ENCODE data around the gene ENAH.

Gene ENAH

GRCh38 chr1:225595452-225595851 lies 57.5 kb downstream of the ENAH start:
- H3K4me3 ChIP-seq (ENCODE audit: low read depth, low read length), result no peak overlapping the region
- no peak for DNase-seq (ENCODE audit: low read depth)
- TF ChIP-seq CTCF (IDR thresholded peaks at IDR 0.05; ENCODE audit: control insufficient read depth, extremely low read depth, insufficient read depth), result no peak

GRCh38 chr1:225593414-225593813 lies 59.5 kb downstream of the ENAH start:
- DNase-seq (ENCODE audit: low read depth), result no peak
- no peak overlapping the region for H3K4me3 ChIP-seq (ENCODE audit: low read depth, low read length)
- TF ChIP-seq CTCF (IDR thresholded peaks at IDR 0.05; ENCODE audit: control insufficient read depth, extremely low read depth, insufficient read depth), result no peak

- TF ChIP-seq CTCF (IDR thresholded peaks at IDR 0.05; ENCODE audit: control insufficient read depth, extremely low read depth, insufficient read depth), result no peak
- no peak overlapping the region for H3K4me3 ChIP-seq (ENCODE audit: low read depth, low read length)
- DNase-seq (ENCODE audit: low read depth), result peak; percentile 35
Measured at GRCh38 chr1:225592362-225593025, 60.4 kb downstream of the ENAH start.

- no peak overlapping the region for H3K4me3 ChIP-seq (ENCODE audit: low read depth, low read length)
- DNase-seq (ENCODE audit: low read depth), result no peak
- no peak for TF ChIP-seq CTCF (IDR thresholded peaks at IDR 0.05; ENCODE audit: control insufficient read depth, extremely low read depth, insufficient read depth)
Measured at GRCh38 chr1:225587310-225587709, 65.6 kb downstream of the ENAH start.

- no peak for TF ChIP-seq CTCF (IDR thresholded peaks at IDR 0.05; ENCODE audit: control insufficient read depth, extremely low read depth, insufficient read depth)
- DNase-seq (ENCODE audit: low read depth), result no peak
- no peak overlapping the region for H3K4me3 ChIP-seq (ENCODE audit: low read depth, low read length)
Measured at GRCh38 chr1:225581186-225581585, 71.7 kb downstream of the ENAH start.

- no peak for DNase-seq (ENCODE audit: low read depth)
- TF ChIP-seq CTCF (IDR thresholded peaks at IDR 0.05; ENCODE audit: control insufficient read depth, extremely low read depth, insufficient read depth), result no peak
- no peak overlapping the region for H3K4me3 ChIP-seq (ENCODE audit: low read depth, low read length)
Measured at GRCh38 chr1:225580238-225581099, 72.5 kb downstream of the ENAH start.

Data from LNCaP clone FGC (cell line).